ENCODE data around the gene ATF6B.

The ATF6B gene

DNA sequence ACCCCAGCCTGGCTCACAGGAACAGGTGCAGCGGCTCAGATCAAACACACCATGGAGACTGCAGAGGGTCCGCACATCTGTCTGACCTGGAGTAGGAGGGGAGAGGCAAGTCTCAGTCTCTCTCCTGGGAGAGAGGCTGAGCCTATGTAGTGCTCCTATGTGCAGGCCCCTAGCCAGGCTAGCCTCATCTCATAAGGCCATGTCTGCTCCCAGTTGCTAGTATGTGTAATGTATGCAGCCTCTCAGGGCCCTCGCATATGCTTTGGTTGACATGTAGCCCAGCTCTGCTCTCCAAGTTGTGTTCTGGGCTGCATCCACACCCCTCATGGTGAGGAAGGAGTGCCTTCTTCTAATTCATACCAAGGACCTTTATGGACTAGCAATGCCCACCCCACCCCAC is 30.7 kb downstream of the ATF6B start:
- H2AFZ ChIP-seq (ENCODE audit: low read length), result no peak overlapping the region
- no peak for DNase-seq
- H3K9ac ChIP-seq (ENCODE audit: low read length), result no peak overlapping the region
- H3K4me1 ChIP-seq (ENCODE audit: low read length), result no peaks in the 10 kb centered on the region
- H3F3A ChIP-seq (ENCODE audit: insufficient read depth, low read length), result no peaks in the 10 kb centered on the region
- no peak overlapping the region for H3K27ac ChIP-seq (ENCODE audit: low read length)
- H3K4me3 ChIP-seq (ENCODE audit: low read length), result no peak overlapping the region
- no peaks in the 10 kb centered on the region for H3K79me2 ChIP-seq (ENCODE audit: low read length)
- TF ChIP-seq, protein P1, sequence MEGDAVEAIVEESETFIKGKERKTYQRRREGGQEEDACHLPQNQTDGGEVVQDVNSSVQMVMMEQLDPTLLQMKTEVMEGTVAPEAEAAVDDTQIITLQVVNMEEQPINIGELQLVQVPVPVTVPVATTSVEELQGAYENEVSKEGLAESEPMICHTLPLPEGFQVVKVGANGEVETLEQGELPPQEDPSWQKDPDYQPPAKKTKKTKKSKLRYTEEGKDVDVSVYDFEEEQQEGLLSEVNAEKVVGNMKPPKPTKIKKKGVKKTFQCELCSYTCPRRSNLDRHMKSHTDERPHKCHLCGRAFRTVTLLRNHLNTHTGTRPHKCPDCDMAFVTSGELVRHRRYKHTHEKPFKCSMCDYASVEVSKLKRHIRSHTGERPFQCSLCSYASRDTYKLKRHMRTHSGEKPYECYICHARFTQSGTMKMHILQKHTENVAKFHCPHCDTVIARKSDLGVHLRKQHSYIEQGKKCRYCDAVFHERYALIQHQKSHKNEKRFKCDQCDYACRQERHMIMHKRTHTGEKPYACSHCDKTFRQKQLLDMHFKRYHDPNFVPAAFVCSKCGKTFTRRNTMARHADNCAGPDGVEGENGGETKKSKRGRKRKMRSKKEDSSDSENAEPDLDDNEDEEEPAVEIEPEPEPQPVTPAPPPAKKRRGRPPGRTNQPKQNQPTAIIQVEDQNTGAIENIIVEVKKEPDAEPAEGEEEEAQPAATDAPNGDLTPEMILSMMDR (IDR thresholded peaks at IDR 0.05; ENCODE audit: low read length), result no peak
- TF ChIP-seq EZH2 (optimal IDR thresholded peaks at IDR 0.05; ENCODE audit: low read depth, low read length) (no peak), EZH2phosphoT487 (IDR thresholded peaks at IDR 0.05; ENCODE audit: low read length) (no peak)
- peaks cover 78% of the 10 kb centered on the region for H3K27me3 ChIP-seq (replicated peaks; ENCODE audit: insufficient read depth, low read length)
- H4K20me1 ChIP-seq (ENCODE audit: insufficient read depth, low read length), result no peaks in the 10 kb centered on the region
- no peaks in the 10 kb centered on the region for H3K36me3 ChIP-seq (replicated peaks; ENCODE audit: insufficient read depth, low read length)
- no peak overlapping the region for H3K4me2 ChIP-seq (ENCODE audit: low read depth, low read length)
- no peaks in the 10 kb centered on the region for H3K9me3 ChIP-seq (replicated peaks; ENCODE audit: insufficient read depth, low read length)
- no peaks in the 10 kb centered on the region for H3K9me2 ChIP-seq (replicated peaks; ENCODE audit: insufficient read depth, low read length)

DNA sequence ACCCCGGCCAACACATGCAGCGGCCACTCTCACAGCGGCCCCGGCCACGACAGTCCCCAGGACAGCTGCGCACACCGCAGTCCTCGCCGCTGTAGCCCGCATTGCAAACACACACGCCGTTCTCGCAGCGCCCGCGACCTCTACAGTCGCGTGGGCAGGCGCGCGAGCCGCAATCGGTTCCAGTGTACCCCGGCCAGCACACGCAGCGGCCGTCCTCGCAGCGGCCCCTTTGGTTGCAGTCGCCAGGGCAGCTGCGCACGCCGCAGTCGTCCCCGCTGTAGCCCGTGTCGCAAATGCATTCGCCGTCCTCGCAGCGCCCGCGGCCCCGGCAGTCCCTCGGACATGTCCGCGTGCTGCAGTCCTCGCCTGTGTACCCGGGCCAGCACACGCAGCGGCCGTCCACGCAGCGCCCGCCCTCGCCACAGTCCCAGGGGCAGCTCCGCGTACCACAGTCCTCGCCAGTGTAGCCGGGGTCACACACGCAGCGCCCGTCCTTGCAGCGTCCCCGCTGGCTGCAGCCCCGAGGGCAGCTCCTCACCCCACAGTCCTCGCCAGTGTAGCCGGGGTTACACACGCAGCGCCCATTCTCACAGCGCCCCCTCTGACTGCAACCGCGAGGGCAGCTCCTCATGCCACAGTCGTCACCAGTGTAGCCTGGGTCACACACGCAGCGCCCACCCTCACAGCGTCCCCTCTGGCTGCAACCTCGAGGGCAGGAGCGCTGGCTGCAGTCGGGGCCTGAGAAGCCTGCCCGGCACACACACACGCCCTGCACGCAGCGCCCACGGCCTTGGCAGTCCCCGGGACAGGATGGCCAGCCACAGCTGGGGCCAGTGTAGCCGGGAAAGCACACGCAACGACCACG is 31.4 kb downstream of the ATF6B start:
- DNase-seq, result no peak
- TF ChIP-seq EZH2 (optimal IDR thresholded peaks at IDR 0.05; ENCODE audit: low read depth, low read length) (no peak), EZH2phosphoT487 (IDR thresholded peaks at IDR 0.05; ENCODE audit: low read length) (no peak)
- TF ChIP-seq, protein P1 (IDR thresholded peaks at IDR 0.05; ENCODE audit: low read length), result no peak
- Histone ChIP-seq H3K9me2 (replicated peaks; ENCODE audit: insufficient read depth, low read length) (no peaks in the 10 kb centered on the region), H4K20me1 (ENCODE audit: insufficient read depth, low read length) (no peaks in the 10 kb centered on the region), H3K9me3 (replicated peaks; ENCODE audit: insufficient read depth, low read length) (no peaks in the 10 kb centered on the region), H3K4me2 (ENCODE audit: low read depth, low read length) (no peak overlapping the region), H3K27ac (ENCODE audit: low read length) (no peak overlapping the region), H2AFZ (ENCODE audit: low read length) (no peak overlapping the region), H3K27me3 (replicated peaks; ENCODE audit: insufficient read depth, low read length) (peaks cover 78% of the 10 kb centered on the region), H3F3A (ENCODE audit: insufficient read depth, low read length) (no peaks in the 10 kb centered on the region), H3K9ac (ENCODE audit: low read length) (no peak overlapping the region), H3K36me3 (replicated peaks; ENCODE audit: insufficient read depth, low read length) (no peaks in the 10 kb centered on the region), H3K4me3 (ENCODE audit: low read length) (no peak overlapping the region), H3K4me1 (ENCODE audit: low read length) (no peaks in the 10 kb centered on the region), H3K79me2 (ENCODE audit: low read length) (no peaks in the 10 kb centered on the region)

DNA sequence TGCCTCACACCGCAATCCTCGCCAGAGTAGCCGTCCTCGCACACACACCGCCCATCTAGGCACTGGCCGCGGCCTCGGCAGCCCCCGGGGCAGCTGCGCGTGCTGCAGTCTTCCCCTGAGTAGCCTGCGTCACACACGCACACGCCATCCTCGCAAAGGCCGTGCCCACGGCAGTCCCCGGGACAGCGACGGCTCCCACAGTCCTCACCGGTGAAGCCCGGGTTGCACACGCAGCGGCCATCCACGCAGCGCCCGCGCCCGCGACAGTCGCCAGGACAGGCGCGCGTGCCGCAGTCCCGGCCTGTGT is 32.0 kb downstream of the ATF6B start:
- Histone ChIP-seq H3K9me2 (replicated peaks; ENCODE audit: insufficient read depth, low read length) (no peaks in the 10 kb centered on the region), H4K20me1 (ENCODE audit: insufficient read depth, low read length) (no peaks in the 10 kb centered on the region), H3F3A (ENCODE audit: insufficient read depth, low read length) (no peaks in the 10 kb centered on the region), H3K27me3 (replicated peaks; ENCODE audit: insufficient read depth, low read length) (peaks cover 81% of the 10 kb centered on the region), H3K9ac (ENCODE audit: low read length) (no peak overlapping the region), H3K9me3 (replicated peaks; ENCODE audit: insufficient read depth, low read length) (no peaks in the 10 kb centered on the region), H3K79me2 (ENCODE audit: low read length) (no peaks in the 10 kb centered on the region), H3K4me2 (ENCODE audit: low read depth, low read length) (no peak overlapping the region), H3K4me1 (ENCODE audit: low read length) (no peaks in the 10 kb centered on the region), H3K36me3 (replicated peaks; ENCODE audit: insufficient read depth, low read length) (no peaks in the 10 kb centered on the region), H3K27ac (ENCODE audit: low read length) (no peak overlapping the region), H2AFZ (ENCODE audit: low read length) (no peak overlapping the region), H3K4me3 (ENCODE audit: low read length) (no peak overlapping the region)
- no peak for DNase-seq
- TF ChIP-seq, protein P1 (IDR thresholded peaks at IDR 0.05; ENCODE audit: low read length), result no peak
- TF ChIP-seq EZH2 (optimal IDR thresholded peaks at IDR 0.05; ENCODE audit: low read depth, low read length) (no peak), EZH2phosphoT487 (IDR thresholded peaks at IDR 0.05; ENCODE audit: low read length) (no peak)

Measured in MM.1S (cell line).